ENCODE data around the gene FBXL19.

FBXL19 gene

GRCh38 chr16:30972872-30973271 lies 49.5 kb downstream of the FBXL19 start:
- Histone ChIP-seq H3K9me3 (ENCODE audit: control insufficient read depth, low read length) (no peaks in the 10 kb centered on the region), H3K36me3 (ENCODE audit: control insufficient read depth, insufficient read depth, low read length) (peaks cover 96% of the 10 kb centered on the region), H3K27ac (ENCODE audit: low read depth, low read length, severe bottlenecking) (no peak overlapping the region), H3K4me1 (ENCODE audit: control insufficient read depth, insufficient read depth, low read length, poor library complexity, severe bottlenecking) (peaks cover 3% of the 10 kb centered on the region), H3K4me3 (ENCODE audit: extremely low read depth, insufficient read depth, low read length, poor library complexity, severe bottlenecking) (no peak overlapping the region)
- WGBS, 2 experiments (ENCODE audit: insufficient coverage in 2 of 2) = 84 to 88% methylated on average over 7 of the region's 7 CpGs

GRCh38 chr16:30974348-30974747 lies 51.0 kb downstream of the FBXL19 start:
- H3K9me3 ChIP-seq (ENCODE audit: control insufficient read depth, low read length) = no peaks in the 10 kb centered on the region
- 93 to 97% methylated on average over 6 of the region's 6 CpGs for WGBS, 2 experiments (ENCODE audit: insufficient coverage in 2 of 2)
- no peak overlapping the region for H3K4me3 ChIP-seq (ENCODE audit: extremely low read depth, insufficient read depth, low read length, poor library complexity, severe bottlenecking)
- H3K4me1 ChIP-seq (ENCODE audit: control insufficient read depth, insufficient read depth, low read length, poor library complexity, severe bottlenecking) = peaks cover 3% of the 10 kb centered on the region
- H3K27ac ChIP-seq (ENCODE audit: low read depth, low read length, severe bottlenecking) = no peak overlapping the region
- H3K36me3 ChIP-seq (ENCODE audit: control insufficient read depth, insufficient read depth, low read length) = peaks cover 97% of the 10 kb centered on the region

- 95 to 100% methylated on average over 4 of the region's 4 CpGs for WGBS, 2 experiments (ENCODE audit: insufficient coverage in 2 of 2)
- Histone ChIP-seq H3K9me3 (ENCODE audit: control insufficient read depth, low read length) (no peaks in the 10 kb centered on the region), H3K4me3 (ENCODE audit: extremely low read depth, insufficient read depth, low read length, poor library complexity, severe bottlenecking) (no peak overlapping the region), H3K4me1 (ENCODE audit: control insufficient read depth, insufficient read depth, low read length, poor library complexity, severe bottlenecking) (peaks cover 3% of the 10 kb centered on the region), H3K36me3 (ENCODE audit: control insufficient read depth, insufficient read depth, low read length) (peaks cover 94% of the 10 kb centered on the region), H3K27ac (ENCODE audit: low read depth, low read length, severe bottlenecking) (no peak overlapping the region)
These were observed 53.1 kb downstream of the FBXL19 start for GRCh38 chr16:30976486-30976885.

GRCh38 chr16:30977502-30977901 lies 54.1 kb downstream of the FBXL19 start:
- no peaks in the 10 kb centered on the region for H3K9me3 ChIP-seq (ENCODE audit: control insufficient read depth, low read length)
- H3K4me1 ChIP-seq (ENCODE audit: control insufficient read depth, insufficient read depth, low read length, poor library complexity, severe bottlenecking) = peaks cover 3% of the 10 kb centered on the region
- no peak overlapping the region for H3K27ac ChIP-seq (ENCODE audit: low read depth, low read length, severe bottlenecking)
- H3K4me3 ChIP-seq (ENCODE audit: extremely low read depth, insufficient read depth, low read length, poor library complexity, severe bottlenecking) = no peak overlapping the region
- H3K36me3 ChIP-seq (ENCODE audit: control insufficient read depth, insufficient read depth, low read length) = peaks cover 93% of the 10 kb centered on the region
- 90 to 92% methylated on average over 12 to 17 of the region's 17 CpGs for WGBS, 2 experiments (ENCODE audit: insufficient coverage in 2 of 2)

- H3K9me3 ChIP-seq (ENCODE audit: control insufficient read depth, low read length) = no peaks in the 10 kb centered on the region
- WGBS, 2 experiments (ENCODE audit: insufficient coverage in 2 of 2) = 96 to 97% methylated on average over 37 to 51 of the region's 62 CpGs
- H3K4me3 ChIP-seq (ENCODE audit: extremely low read depth, insufficient read depth, low read length, poor library complexity, severe bottlenecking) = no peak overlapping the region
- H3K27ac ChIP-seq (ENCODE audit: low read depth, low read length, severe bottlenecking) = no peak overlapping the region
- peaks cover 6% of the 10 kb centered on the region for H3K4me1 ChIP-seq (ENCODE audit: control insufficient read depth, insufficient read depth, low read length, poor library complexity, severe bottlenecking)
- H3K36me3 ChIP-seq (ENCODE audit: control insufficient read depth, insufficient read depth, low read length) = peaks cover 87% of the 10 kb centered on the region
These were observed 56.0 kb downstream of the FBXL19 start for GRCh38 chr16:30979170-30980022.

- no peaks in the 10 kb centered on the region for H3K9me3 ChIP-seq (ENCODE audit: control insufficient read depth, low read length)
- peaks cover 9% of the 10 kb centered on the region for H3K4me1 ChIP-seq (ENCODE audit: control insufficient read depth, insufficient read depth, low read length, poor library complexity, severe bottlenecking)
- H3K36me3 ChIP-seq (ENCODE audit: control insufficient read depth, insufficient read depth, low read length) = peaks cover 84% of the 10 kb centered on the region
- WGBS, 2 experiments (ENCODE audit: insufficient coverage in 2 of 2) = 92 to 95% methylated on average over 15 of the region's 15 CpGs
- H3K4me3 ChIP-seq (ENCODE audit: extremely low read depth, insufficient read depth, low read length, poor library complexity, severe bottlenecking) = no peak overlapping the region
- H3K27ac ChIP-seq (ENCODE audit: low read depth, low read length, severe bottlenecking) = no peak overlapping the region
These were observed 56.6 kb downstream of the FBXL19 start for GRCh38 chr16:30980023-30980371.

- Histone ChIP-seq H3K36me3 (ENCODE audit: control insufficient read depth, insufficient read depth, low read length) (peaks cover 80% of the 10 kb centered on the region), H3K27ac (ENCODE audit: low read depth, low read length, severe bottlenecking) (no peak overlapping the region), H3K4me3 (ENCODE audit: extremely low read depth, insufficient read depth, low read length, poor library complexity, severe bottlenecking) (no peak overlapping the region), H3K9me3 (ENCODE audit: control insufficient read depth, low read length) (no peaks in the 10 kb centered on the region), H3K4me1 (ENCODE audit: control insufficient read depth, insufficient read depth, low read length, poor library complexity, severe bottlenecking) (peaks cover 14% of the 10 kb centered on the region)
- WGBS, 2 experiments (ENCODE audit: insufficient coverage in 2 of 2) = 93 to 98% methylated on average over 16 to 22 of the region's 29 CpGs
These were observed 57.1 kb downstream of the FBXL19 start for GRCh38 chr16:30980434-30980833.

- Histone ChIP-seq H3K36me3 (ENCODE audit: control insufficient read depth, insufficient read depth, low read length) (peaks cover 75% of the 10 kb centered on the region), H3K4me3 (ENCODE audit: extremely low read depth, insufficient read depth, low read length, poor library complexity, severe bottlenecking) (no peak overlapping the region), H3K27ac (ENCODE audit: low read depth, low read length, severe bottlenecking) (no peak overlapping the region), H3K9me3 (ENCODE audit: control insufficient read depth, low read length) (no peaks in the 10 kb centered on the region), H3K4me1 (ENCODE audit: control insufficient read depth, insufficient read depth, low read length, poor library complexity, severe bottlenecking) (peaks cover 17% of the 10 kb centered on the region)
- 97 to 99% methylated on average over 14 of the region's 14 CpGs for WGBS, 2 experiments (ENCODE audit: insufficient coverage in 2 of 2)
These were observed 57.6 kb downstream of the FBXL19 start for GRCh38 chr16:30980959-30981358.

GRCh38 chr16:30982548-30983288 lies 59.3 kb downstream of the FBXL19 start:
- Histone ChIP-seq H3K9me3 (ENCODE audit: control insufficient read depth, low read length) (no peaks in the 10 kb centered on the region), H3K4me1 (ENCODE audit: control insufficient read depth, insufficient read depth, low read length, poor library complexity, severe bottlenecking) (peaks cover 13% of the 10 kb centered on the region), H3K36me3 (ENCODE audit: control insufficient read depth, insufficient read depth, low read length) (peaks cover 64% of the 10 kb centered on the region), H3K4me3 (ENCODE audit: extremely low read depth, insufficient read depth, low read length, poor library complexity, severe bottlenecking) (no peak overlapping the region), H3K27ac (ENCODE audit: low read depth, low read length, severe bottlenecking) (no peak overlapping the region)
- WGBS, 2 experiments (ENCODE audit: insufficient coverage in 2 of 2) = 94 to 98% methylated on average over 13 to 17 of the region's 17 CpGs

- Histone ChIP-seq H3K27ac (ENCODE audit: low read depth, low read length, severe bottlenecking) (no peak overlapping the region), H3K36me3 (ENCODE audit: control insufficient read depth, insufficient read depth, low read length) (peaks cover 58% of the 10 kb centered on the region), H3K4me1 (ENCODE audit: control insufficient read depth, insufficient read depth, low read length, poor library complexity, severe bottlenecking) (peaks cover 13% of the 10 kb centered on the region), H3K4me3 (ENCODE audit: extremely low read depth, insufficient read depth, low read length, poor library complexity, severe bottlenecking) (no peak overlapping the region), H3K9me3 (ENCODE audit: control insufficient read depth, low read length) (no peaks in the 10 kb centered on the region)
- WGBS, 2 experiments (ENCODE audit: insufficient coverage in 2 of 2) = 95 to 96% methylated on average over 24 to 25 of the region's 25 CpGs
These were observed 60.0 kb downstream of the FBXL19 start for GRCh38 chr16:30983289-30983889.
